Kidney glomerular epithelial cell (primary cell): ENCODE measurements around the gene KIF1B.
"Not testable (repeated sequence)": the region's sequence is repeated elsewhere in the genome, so short reads cannot be mapped to it uniquely, and the experiment has no call there.

Experiments
- DNase-seq: peaks from one replicate; lab custom pipeline; 2025; lab: John Stamatoyannopoulos, UW

Gene KIF1B

GRCh38 chr1:10236405-10237156 is 26.2 kb downstream of the KIF1B start:
- DNase-seq: no peak

- DNase-seq: no peak
Observed at GRCh38 chr1:10237157-10237539, 26.8 kb downstream of the KIF1B start.

GRCh38 chr1:10242135-10242534 is 31.8 kb downstream of the KIF1B start:
- DNase-seq: no peak

GRCh38 chr1:10242811-10243210 is 32.4 kb downstream of the KIF1B start:
- DNase-seq: no peak

- DNase-seq: no peak
Observed at GRCh38 chr1:10245674-10246073, 35.3 kb downstream of the KIF1B start.

- no peak for DNase-seq
Observed at GRCh38 chr1:10249808-10250457, 39.6 kb downstream of the KIF1B start.

GRCh38 chr1:10250663-10251062 is 40.3 kb downstream of the KIF1B start:
- DNase-seq: no peak

GRCh38 chr1:10251325-10252108 is 41.1 kb downstream of the KIF1B start:
- DNase-seq: not testable (repeated sequence)

GRCh38 chr1:10252508-10252907 is 42.1 kb downstream of the KIF1B start:
- no peak for DNase-seq

GRCh38 chr1:10253149-10253548 is 42.8 kb downstream of the KIF1B start:
- DNase-seq: no peak

- DNase-seq: peak; percentile 71
Observed at GRCh38 chr1:10253755-10254154, 43.4 kb downstream of the KIF1B start.

GRCh38 chr1:10257851-10258250 is 47.5 kb downstream of the KIF1B start:
- DNase-seq: no peak

GRCh38 chr1:10259547-10259946 is 49.2 kb downstream of the KIF1B start:
- DNase-seq: not testable (repeated sequence)

- no peak for DNase-seq
Observed at GRCh38 chr1:10263450-10264082, 53.2 kb downstream of the KIF1B start.

GRCh38 chr1:10265027-10265426 is 54.7 kb downstream of the KIF1B start:
- DNase-seq: no peak

- no peak for DNase-seq
Observed at GRCh38 chr1:10265900-10266299, 55.5 kb downstream of the KIF1B start.

- DNase-seq: no peak
Observed at GRCh38 chr1:10267319-10267718, 56.9 kb downstream of the KIF1B start.

GRCh38 chr1:10267921-10268320 is 57.6 kb downstream of the KIF1B start:
- no peak for DNase-seq

- no peak for DNase-seq
Observed at GRCh38 chr1:10271090-10271489, 60.7 kb downstream of the KIF1B start.

GRCh38 chr1:10271869-10272268 is 61.5 kb downstream of the KIF1B start:
- DNase-seq: no peak

- DNase-seq: no peak
Observed at GRCh38 chr1:10272274-10272673, 61.9 kb downstream of the KIF1B start.

GRCh38 chr1:10278880-10279279 is 68.5 kb downstream of the KIF1B start:
- DNase-seq: no peak
